CD4-positive, alpha-beta T cell (primary cell): ENCODE measurements around the gene INSYN2B. TPM values are rescaled to one million over a fixed set of nuclear protein-coding genes. Genes with fewer than 3 reads are reported as not detected.

Source experiments
- ATAC-seq: fragments of 200-7000 bp; cut with Tn5 transposase; one replicate; pipeline ENCODE4 v1.10.0; 2022; ENCODE audit warnings: mild to moderate bottlenecking; ENCODE audit not compliant: poor library complexity
- CTCF ChIA-PET: fragments of 350-600 bp; sonication (Branson Sonifier 250); formaldehyde crosslinking; loops from one replicate; lab custom pipeline; 2021; ENCODE audit warnings: antibody characterized with exemption, inconsistent platforms; lab: Charles Lee
- POLR2A ChIA-PET: fragments of 350-600 bp; sonication (Branson Sonifier 250); formaldehyde crosslinking; loops from one replicate; lab custom pipeline; 2021; ENCODE audit warnings: antibody characterized with exemption, inconsistent platforms; lab: Charles Lee
- DNase-seq, 14 experiments: peaks; one replicate each; pipeline ENCODE4 v3.0.0-alpha.2; 2013 to 2020; ENCODE audit warnings: mixed read lengths in 2 of 14
- H3K27ac ChIP-seq, 2 donors: one replicate each; pipeline versions ENCODE4 v1.5.1 to v1.7.0; 2013; ENCODE audit warnings: low read length in 2 of 2, low read depth in 1 of 2, mild to moderate bottlenecking in 1 of 2
- H3K27me3 ChIP-seq, 2 experiments: 1 replicate in 1 of 2; 2 replicates in 1 of 2; pipeline versions ENCODE4 v1.6.1 to v1.7.0; 2013; ENCODE audit warnings: low read length in 2 of 2, control low read depth in 1 of 2, mild to moderate bottlenecking in 1 of 2, moderate library complexity in 1 of 2; ENCODE audit not compliant: insufficient read depth in 2 of 2, control insufficient read depth in 1 of 2
- H3K36me3 ChIP-seq: one replicate; pipeline ENCODE4 v1.6.1; 2013; ENCODE audit warnings: low read length, control low read depth; ENCODE audit not compliant: insufficient read depth
- H3K4me1 ChIP-seq: one replicate; pipeline ENCODE4 v1.6.1; 2013; ENCODE audit warnings: low read length, control low read depth; ENCODE audit not compliant: insufficient read depth
- H3K4me3 ChIP-seq: one replicate; pipeline ENCODE4 v1.5.1; 2013; ENCODE audit warnings: mild to moderate bottlenecking, low read length, moderate library complexity
- H3K9me3 ChIP-seq, 2 experiments: 1 replicate in 1 of 2; 2 replicates in 1 of 2; pipeline versions ENCODE4 v1.6.1 to v1.7.0; 2013; ENCODE audit warnings: low read length in 2 of 2, mild to moderate bottlenecking in 2 of 2, control low read depth in 1 of 2, moderate library complexity in 1 of 2; ENCODE audit not compliant: control insufficient read depth in 1 of 2, insufficient read depth in 1 of 2
- H3K27ac Mint-ChIP-seq: one replicate; pipeline ENCODE4 v1.8.0; 2020; ENCODE audit warnings: mixed read lengths
- H3K27me3 Mint-ChIP-seq: one replicate; pipeline ENCODE4 v1.8.0; 2021; ENCODE audit warnings: mixed read lengths
- H3K36me3 Mint-ChIP-seq: one replicate; pipeline ENCODE4 v1.8.0; 2021; ENCODE audit warnings: low read depth, mixed read lengths
- H3K4me1 Mint-ChIP-seq: one replicate; pipeline ENCODE4 v1.8.0; 2021; ENCODE audit warnings: low read depth, mixed read lengths
- H3K4me3 Mint-ChIP-seq: one replicate; pipeline ENCODE4 v1.8.0; 2020; ENCODE audit warnings: mild to moderate bottlenecking, mixed read lengths
- H3K9me3 Mint-ChIP-seq: one replicate; pipeline ENCODE4 v1.8.0; 2020; ENCODE audit warnings: mixed read lengths
- intact Hi-C, 2 experiments: fragments of 100-400 bp; cut with DNase I in 1 of 2; cut with micrococcal nuclease in 1 of 2; formaldehyde crosslinking; loops; one replicate each; pipeline versions ENCODE4 v1.15.1 to v1.9.0; 2023 to 2025; cut with DNase I, micrococcal nuclease
- polyA plus RNA-seq, 2 donors: library from polyadenylated mRNA; unstranded; fragments of 120-200 nt; gene quantifications; one replicate each; pipeline ENCODE4 v1.2.1, GENCODE V29; 2013
- total RNA-seq, 174 experiments: library from RNA in 2 of 174; stranded (reverse) in 2 of 174; gene quantifications; one replicate each; pipeline ENCODE4 v1.2.3 and lab custom pipeline; 2021 to 2026
- TF ChIP-seq, protein P1 (sequence below): fragments of 200-600 bp; IDR thresholded peaks from one replicate; pipeline ENCODE4 v1.8.0; 2022; ENCODE audit warnings: antibody characterized with exemption, mild to moderate bottlenecking

INSYN2B gene
- total RNA-seq (not detected), total RNA-seq (lab: John Stamatoyannopoulos, UW) (0 to 0.24 (median 0) reads per million in 172 experiments)
- 0.78 TPM for polyA plus RNA-seq (2013, experiment 1 of 2)
- polyA plus RNA-seq (2013, experiment 2 of 2), result 0.79 TPM

DNA sequence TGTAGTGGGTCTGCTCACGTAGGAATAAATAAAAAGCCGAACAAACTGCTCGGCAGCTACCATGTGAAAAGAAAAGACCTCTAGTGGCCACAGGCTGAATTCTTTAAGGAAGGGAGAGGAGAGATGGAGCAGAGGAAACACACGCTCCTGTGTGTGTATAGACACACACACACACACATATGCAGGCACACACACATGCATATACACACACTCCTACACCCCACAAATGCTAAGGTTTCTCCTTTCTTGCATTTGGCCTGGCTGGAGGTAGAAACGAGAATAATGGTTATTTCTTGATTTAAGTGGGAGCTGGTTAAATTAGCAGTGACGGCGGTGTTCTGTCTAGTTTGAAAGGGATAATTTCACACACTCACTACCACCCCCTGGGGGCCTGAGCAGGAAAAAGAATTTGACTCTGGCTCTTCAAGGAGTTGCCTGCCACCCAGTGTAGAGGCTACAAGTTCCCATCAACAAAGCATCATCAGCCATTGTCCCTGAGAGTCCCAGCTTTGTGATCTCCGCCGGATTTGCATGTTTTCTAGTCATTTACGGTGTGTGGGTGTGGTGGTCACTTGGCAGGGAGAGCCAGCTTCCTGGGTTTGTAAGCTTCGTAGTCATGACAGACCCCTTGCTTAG is at the start of gene INSYN2B:
Gene INSYN2B (minus strand): TSS at position 78 of the 636 bp plus-strand sequence. CDS start 96,597 bp downstream, outside the sequence.
- Mint-ChIP-seq H3K4me1 (no peaks in the 10 kb centered on the region), H3K27me3 (no peaks in the 10 kb centered on the region), H3K36me3 (peaks cover 57% of the 10 kb centered on the region), H3K27ac (no peak within 1 kb of the TSS), H3K4me3 (no peak within 1 kb of the TSS), H3K9me3 (no peaks in the 10 kb centered on the region)
- Histone ChIP-seq H3K4me3 (no peak within 1 kb of the TSS), H3K36me3 (peaks cover 35% of the 10 kb centered on the region), H3K9me3 (no peaks in the 10 kb centered on the region), H3K27ac (no peak within 1 kb of the TSS), H3K27me3 (no peaks in the 10 kb centered on the region), H3K4me1 (no peaks in the 10 kb centered on the region)
- ChIA-PET CTCF (no interaction called here), POLR2A (no interaction called here)
- TF ChIP-seq, protein P1, sequence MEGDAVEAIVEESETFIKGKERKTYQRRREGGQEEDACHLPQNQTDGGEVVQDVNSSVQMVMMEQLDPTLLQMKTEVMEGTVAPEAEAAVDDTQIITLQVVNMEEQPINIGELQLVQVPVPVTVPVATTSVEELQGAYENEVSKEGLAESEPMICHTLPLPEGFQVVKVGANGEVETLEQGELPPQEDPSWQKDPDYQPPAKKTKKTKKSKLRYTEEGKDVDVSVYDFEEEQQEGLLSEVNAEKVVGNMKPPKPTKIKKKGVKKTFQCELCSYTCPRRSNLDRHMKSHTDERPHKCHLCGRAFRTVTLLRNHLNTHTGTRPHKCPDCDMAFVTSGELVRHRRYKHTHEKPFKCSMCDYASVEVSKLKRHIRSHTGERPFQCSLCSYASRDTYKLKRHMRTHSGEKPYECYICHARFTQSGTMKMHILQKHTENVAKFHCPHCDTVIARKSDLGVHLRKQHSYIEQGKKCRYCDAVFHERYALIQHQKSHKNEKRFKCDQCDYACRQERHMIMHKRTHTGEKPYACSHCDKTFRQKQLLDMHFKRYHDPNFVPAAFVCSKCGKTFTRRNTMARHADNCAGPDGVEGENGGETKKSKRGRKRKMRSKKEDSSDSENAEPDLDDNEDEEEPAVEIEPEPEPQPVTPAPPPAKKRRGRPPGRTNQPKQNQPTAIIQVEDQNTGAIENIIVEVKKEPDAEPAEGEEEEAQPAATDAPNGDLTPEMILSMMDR, result no peak
- DNase-seq (peak in 3 of 14 experiments; percentile 4 to 9 (median 8)), ATAC-seq (no peak)
- intact Hi-C loops, result no loop called here

DNA sequence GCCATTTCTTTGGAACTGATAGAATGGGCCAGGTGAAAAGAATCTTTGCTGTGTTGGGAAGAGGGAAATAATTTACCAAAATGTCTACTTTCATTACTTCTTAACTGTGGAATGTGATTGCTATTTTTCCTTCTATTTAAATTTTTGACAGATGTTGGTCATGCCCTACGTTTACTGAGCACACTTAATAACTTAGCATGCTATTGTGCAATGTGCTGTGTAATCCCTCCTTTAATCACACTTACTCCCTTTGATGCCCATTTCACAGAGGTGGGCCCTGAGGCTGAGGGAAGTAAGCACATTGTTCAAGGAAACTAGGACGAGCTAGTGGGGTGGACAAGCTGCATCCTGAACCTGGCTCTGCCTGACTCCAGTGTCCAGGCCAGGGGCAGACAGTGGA is 47.8 kb upstream of the INSYN2B start:
- Mint-ChIP-seq H3K4me3 (no peak overlapping the region), H3K4me1 (no peaks in the 10 kb centered on the region), H3K9me3 (no peaks in the 10 kb centered on the region), H3K27ac (no peak overlapping the region), H3K27me3 (no peaks in the 10 kb centered on the region), H3K36me3 (peaks cover 97% of the 10 kb centered on the region)
- Histone ChIP-seq H3K36me3 (peaks cover 75% of the 10 kb centered on the region), H3K27ac (no peak overlapping the region), H3K4me1 (no peaks in the 10 kb centered on the region), H3K4me3 (no peak overlapping the region), H3K27me3 (no peaks in the 10 kb centered on the region), H3K9me3 (no peaks in the 10 kb centered on the region)
- intact Hi-C loops, result no loop called here
- ATAC-seq (no peak), DNase-seq (no peak)
- TF ChIP-seq, protein P1, result no peak
- ChIA-PET POLR2A (interaction anchor here (0.9 kb wide), 1 partner anchor 28 kb away, joined by 3 read pairs; no protein-coding TSS in a partner anchor), CTCF (no interaction called here)

DNA sequence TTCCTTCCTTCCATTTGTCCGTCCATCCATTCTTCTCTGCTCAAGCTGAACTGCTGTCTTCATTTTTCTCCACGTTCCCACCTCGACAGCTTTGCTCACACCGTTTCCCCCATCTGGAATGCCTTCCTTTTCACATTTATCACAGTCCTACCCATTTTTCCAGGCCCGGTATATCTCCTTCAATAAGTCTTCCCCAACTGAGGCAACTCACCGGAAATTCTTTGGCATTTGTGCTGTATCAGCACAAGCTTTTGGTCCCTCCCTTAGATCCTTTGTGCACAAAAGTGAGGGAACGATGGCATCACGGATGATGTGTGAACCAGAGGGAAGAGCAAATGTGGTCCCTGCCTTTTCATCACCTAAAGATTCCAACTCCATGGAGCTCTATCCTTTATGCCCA is 45.6 kb upstream of the INSYN2B start:
- no peak for ATAC-seq

More for the DNA sequence above, 45.6 kb upstream of the INSYN2B start:
- Histone ChIP-seq H3K4me1 (no peaks in the 10 kb centered on the region), H3K27ac (no peak overlapping the region), H3K27me3 (no peaks in the 10 kb centered on the region), H3K9me3 (no peaks in the 10 kb centered on the region), H3K4me3 (no peak overlapping the region), H3K36me3 (peaks cover 85% of the 10 kb centered on the region)
- Mint-ChIP-seq H3K27ac (no peak overlapping the region), H3K4me3 (no peak overlapping the region), H3K36me3 (peaks cover 98% of the 10 kb centered on the region), H3K9me3 (no peaks in the 10 kb centered on the region), H3K4me1 (no peaks in the 10 kb centered on the region), H3K27me3 (no peaks in the 10 kb centered on the region)
- CTCF ChIA-PET, result no interaction called here
- DNase-seq, result no peak
- POLR2A ChIA-PET, result no interaction called here
- intact Hi-C loops, result no loop called here
- TF ChIP-seq, protein P1, result no peak
